ENCODE measurements around the gene HOXA9. TPM values are rescaled to one million over a fixed set of nuclear protein-coding genes. Genes with fewer than 3 reads are reported as not detected.

HOXA9 gene
- total RNA-seq (2014; rRNA removed; shearing (Covaris generic)) = 66.5 and 71.2 TPM in 2 replicates

- no peak for DNase-seq (ENCODE audit: low spot score)
- in situ Hi-C loops (cut with HindIII; ENCODE audit: low sequenced_read_pairs) = no loop called here
Observed at GRCh38 chr7:27165089-27165995, at the start of gene HOXA9. TSS of gene HOXA9 (minus strand) at chr7:27165537. CDS start at chr7:27165457, 80 bp downstream.

- DNase-seq (ENCODE audit: low spot score) = no peak
- in situ Hi-C loops (cut with HindIII; ENCODE audit: low sequenced_read_pairs) = no loop called here
Observed at GRCh38 chr7:27214239-27214950, 49.1 kb upstream of the HOXA9 start.

GRCh38 chr7:27213433-27214238 is 48.3 kb upstream of the HOXA9 start:
- DNase-seq (ENCODE audit: low spot score) = no peak
- in situ Hi-C loops (cut with HindIII; ENCODE audit: low sequenced_read_pairs) = no loop called here

- in situ Hi-C loops (cut with HindIII; ENCODE audit: low sequenced_read_pairs) = no loop called here
- DNase-seq (ENCODE audit: low spot score) = no peak
Observed at GRCh38 chr7:27212497-27213432, 47.4 kb upstream of the HOXA9 start.

GRCh38 chr7:27211764-27212204 is 46.4 kb upstream of the HOXA9 start:
- DNase-seq (ENCODE audit: low spot score) = no peak
- in situ Hi-C loops (cut with HindIII; ENCODE audit: low sequenced_read_pairs) = no loop called here

- DNase-seq (ENCODE audit: low spot score) = no peak
- in situ Hi-C loops (cut with HindIII; ENCODE audit: low sequenced_read_pairs) = no loop called here
Observed at GRCh38 chr7:27211084-27211446, 45.7 kb upstream of the HOXA9 start.

- in situ Hi-C loops (cut with HindIII; ENCODE audit: low sequenced_read_pairs) = no loop called here
- DNase-seq (ENCODE audit: low spot score) = no peak
Observed at GRCh38 chr7:27210441-27211083, 45.2 kb upstream of the HOXA9 start.

- DNase-seq (ENCODE audit: low spot score) = no peak
- in situ Hi-C loops (cut with HindIII; ENCODE audit: low sequenced_read_pairs) = no loop called here
Observed at GRCh38 chr7:27209933-27210440, 44.6 kb upstream of the HOXA9 start.

GRCh38 chr7:27208998-27209397 is 43.7 kb upstream of the HOXA9 start:
- in situ Hi-C loops (cut with HindIII; ENCODE audit: low sequenced_read_pairs) = no loop called here

GRCh38 chr7:27207348-27207985 is 42.1 kb upstream of the HOXA9 start:
- in situ Hi-C loops (cut with HindIII; ENCODE audit: low sequenced_read_pairs) = no loop called here

More at GRCh38 chr7:27208998-27209397, 43.7 kb upstream of the HOXA9 start:
- no peak for DNase-seq (ENCODE audit: low spot score)

GRCh38 chr7:27205325-27206280 is 40.3 kb upstream of the HOXA9 start:
- no peak for DNase-seq (ENCODE audit: low spot score)
- in situ Hi-C loops (cut with HindIII; ENCODE audit: low sequenced_read_pairs) = no loop called here

More at GRCh38 chr7:27207348-27207985, 42.1 kb upstream of the HOXA9 start:
- DNase-seq (ENCODE audit: low spot score) = no peak

GRCh38 chr7:27204851-27205322 is 39.5 kb upstream of the HOXA9 start:
- in situ Hi-C loops (cut with HindIII; ENCODE audit: low sequenced_read_pairs) = no loop called here
- DNase-seq (ENCODE audit: low spot score) = no peak

GRCh38 chr7:27203964-27204594 is 38.7 kb upstream of the HOXA9 start:
- in situ Hi-C loops (cut with HindIII; ENCODE audit: low sequenced_read_pairs) = no loop called here
- no peak for DNase-seq (ENCODE audit: low spot score)

GRCh38 chr7:27203365-27203953 is 38.1 kb upstream of the HOXA9 start:
- no peak for DNase-seq (ENCODE audit: low spot score)
- in situ Hi-C loops (cut with HindIII; ENCODE audit: low sequenced_read_pairs) = no loop called here

GRCh38 chr7:27202862-27203134 is 37.5 kb upstream of the HOXA9 start:
- DNase-seq (ENCODE audit: low spot score) = no peak
- in situ Hi-C loops (cut with HindIII; ENCODE audit: low sequenced_read_pairs) = no loop called here
